ENCODE data around the gene VGLL4. TPM values are rescaled to one million over a fixed set of nuclear protein-coding genes. Genes with fewer than 3 reads are reported as not detected.

The VGLL4 gene
- total RNA-seq, 1 experiment from 2014 or later: 42.1 TPM

GRCh38 chr3:11559816-11560633 is 83.7 kb downstream of the VGLL4 start:
- Histone ChIP-seq H4K20me1 (ENCODE audit: control insufficient read depth, insufficient read depth, insufficient read length) (peaks cover 1% of the 10 kb centered on the region), H3K9ac (ENCODE audit: extremely low read depth, insufficient read length, low read length) (no peak overlapping the region), H3K27me3 (ENCODE audit: insufficient read depth, low read length) (no peaks in the 10 kb centered on the region), H2BK120ac (ENCODE audit: low read depth, low read length, poor library complexity, severe bottlenecking) (no peak overlapping the region), H2BK12ac (ENCODE audit: insufficient read length, low read depth, low read length) (no peak overlapping the region), H3K4me1 (ENCODE audit: insufficient read depth, low read length) (no peaks in the 10 kb centered on the region), H3K79me2 (ENCODE audit: insufficient read depth, low read length) (no peaks in the 10 kb centered on the region), H4K91ac (ENCODE audit: insufficient read length, low read depth, low read length) (no peak overlapping the region), H3K27ac (ENCODE audit: insufficient read length, low read depth, low read length) (no peak overlapping the region), H2BK5ac (ENCODE audit: insufficient read length, low read length) (no peak overlapping the region), H3K23ac (ENCODE audit: insufficient read length, low read depth, low read length) (no peak overlapping the region), H3K4me2 (ENCODE audit: insufficient read depth, insufficient read length, low read length) (no peak overlapping the region), H2AK5ac (ENCODE audit: insufficient read length, low read length) (no peak overlapping the region), H2AFZ (ENCODE audit: low read length) (no peak overlapping the region), H3T11ph (ENCODE audit: low read length) (no peak overlapping the region), H4K8ac (replicated peaks; ENCODE audit: insufficient read length, low read depth, low read length) (no peak overlapping the region), H2BK15ac (ENCODE audit: low read depth, low read length) (no peak overlapping the region), H3K56ac (ENCODE audit: insufficient read length, low read depth, low read length) (no peak overlapping the region), H3K79me1 (ENCODE audit: insufficient read depth, low read depth, low read length, poor library complexity, severe bottlenecking) (no peaks in the 10 kb centered on the region), H3K9me3 (ENCODE audit: control insufficient read depth, low read depth, low read length) (no peaks in the 10 kb centered on the region), H3K23me2 (ENCODE audit: insufficient read length, low read depth, low read length, poor library complexity, severe bottlenecking) (no peaks in the 10 kb centered on the region), H3K4ac (ENCODE audit: low read depth, low read length) (no peak overlapping the region), H2BK20ac (ENCODE audit: low read depth, low read length, poor library complexity, severe bottlenecking) (no peak overlapping the region), H3K18ac (ENCODE audit: insufficient read length, low read depth, low read length) (no peak overlapping the region), H3K14ac (ENCODE audit: insufficient read depth, low read length) (no peak overlapping the region), H4K5ac (ENCODE audit: insufficient read length, low read depth, low read length) (no peak overlapping the region)
- TF ChIP-seq CTCF (conservative IDR thresholded peaks at IDR 0.05): no peak
- H3K4me1 Mint-ChIP-seq: peaks cover 8 to 11% of the 10 kb centered on the region in 2 experiments
- H3K27ac Mint-ChIP-seq: peak overlapping the region; percentile 77 to 97 (median 85); a peak in 6 of 7 replicates
- no peaks in the 10 kb centered on the region; the same call in 1 of the 2 replicates for H3K27me3 Mint-ChIP-seq (ENCODE audit: low read depth)
- WGBS (ENCODE audit: extremely low coverage, insufficient read length, low lambda C conversion rate): no CpG with 5 or more reads among the region's 15 CpGs
- no peaks in the 10 kb centered on the region for H3K9me3 Mint-ChIP-seq
- DNase-seq: no peak
- no peak overlapping the region for H3K4me3 Mint-ChIP-seq
- peaks cover 9 to 39% (median 36%) of the 10 kb centered on the region in 3 experiments; a peak in 6 of 7 replicates for H3K36me3 Mint-ChIP-seq (ENCODE audit: insufficient read depth in 1 of 3, low read depth in 3 of 3)

All from H9 (cell line).